LoVo (cell line): ENCODE data around the gene OBSCN.
A peak's percentile ranks its signal among the peaks of the same experiment; 100 is the strongest.

Experiments
- DNase-seq: peaks from one replicate; pipeline ENCODE4 v3.0.0-alpha.2; 2016; ENCODE audit warnings: low spot score

Gene OBSCN

DNA sequence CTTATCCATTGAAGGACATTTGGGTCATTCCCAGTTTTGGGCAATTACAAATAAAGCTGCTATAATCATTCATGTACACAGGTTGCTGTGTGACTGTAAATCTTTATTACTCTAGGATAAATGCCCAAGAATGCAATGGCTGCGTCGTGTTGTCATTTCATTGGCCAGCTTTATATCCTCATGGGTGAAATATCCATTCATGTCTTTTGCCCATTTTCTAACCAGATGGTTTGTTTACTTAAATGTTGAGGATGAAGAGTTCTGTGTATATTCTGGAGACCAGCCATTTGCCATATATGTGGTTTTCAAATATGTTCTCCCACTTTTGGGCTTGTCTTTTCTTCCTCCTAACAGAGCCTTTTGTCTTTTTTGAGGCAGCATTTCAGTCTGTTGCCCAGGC is 173.5 kb downstream of the OBSCN start:
- no peak for DNase-seq

DNA sequence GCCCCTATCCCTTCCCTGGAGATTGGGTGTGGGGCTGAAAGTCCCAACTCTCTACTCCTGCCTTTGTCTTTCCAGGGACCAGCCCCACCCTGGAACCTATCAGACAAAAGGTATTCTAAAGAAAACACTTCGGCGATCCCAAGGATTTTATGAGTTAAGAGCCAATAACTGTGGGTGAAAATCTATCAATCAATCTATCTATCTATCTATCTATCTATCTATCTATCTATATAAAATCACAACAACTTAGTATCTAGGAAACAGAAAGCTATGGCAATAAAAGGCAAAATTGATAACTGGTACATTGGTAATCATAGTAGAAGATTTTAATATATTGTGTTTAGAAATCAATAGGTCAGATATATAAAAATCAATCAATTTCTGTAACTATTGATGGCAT is 175.9 kb downstream of the OBSCN start:
- DNase-seq = no peak

DNA sequence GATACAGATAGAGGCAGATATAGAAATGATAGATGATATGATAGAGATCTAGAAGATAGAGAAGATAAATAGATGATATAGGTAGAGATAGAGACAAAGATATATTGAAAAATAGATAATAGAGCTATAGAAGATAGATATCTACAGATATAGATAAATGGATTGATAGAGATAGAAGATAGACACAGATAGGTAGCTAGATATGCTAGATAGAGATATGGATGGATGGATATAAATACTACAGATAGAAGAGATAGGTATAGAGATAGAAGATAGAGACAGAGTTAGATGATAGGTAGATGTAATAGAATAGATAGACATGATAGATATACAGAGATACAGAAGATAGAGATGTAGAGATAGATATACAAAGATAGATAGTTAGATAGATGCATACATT is 177.4 kb downstream of the OBSCN start:
- no peak for DNase-seq

DNA sequence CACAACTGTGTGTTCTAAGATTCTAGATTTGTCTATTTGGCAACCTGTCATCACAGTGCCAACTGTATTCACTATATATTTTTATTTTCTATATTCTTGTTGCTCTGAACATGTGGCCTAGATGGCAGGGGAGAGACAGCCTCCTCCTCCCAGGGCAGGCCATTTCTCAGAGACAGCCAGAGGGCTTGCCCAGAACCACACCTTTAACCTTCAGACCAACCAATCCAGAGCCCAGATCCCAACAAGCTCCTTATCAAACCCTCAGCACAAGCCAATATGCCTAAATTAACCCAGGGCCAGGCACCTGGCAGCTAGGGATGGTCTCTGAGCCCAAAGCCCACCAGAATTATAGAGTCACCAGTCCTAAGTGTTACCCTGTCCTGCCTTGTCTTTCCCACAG is 179.5 kb downstream of the OBSCN start:
- DNase-seq = no peak

DNA sequence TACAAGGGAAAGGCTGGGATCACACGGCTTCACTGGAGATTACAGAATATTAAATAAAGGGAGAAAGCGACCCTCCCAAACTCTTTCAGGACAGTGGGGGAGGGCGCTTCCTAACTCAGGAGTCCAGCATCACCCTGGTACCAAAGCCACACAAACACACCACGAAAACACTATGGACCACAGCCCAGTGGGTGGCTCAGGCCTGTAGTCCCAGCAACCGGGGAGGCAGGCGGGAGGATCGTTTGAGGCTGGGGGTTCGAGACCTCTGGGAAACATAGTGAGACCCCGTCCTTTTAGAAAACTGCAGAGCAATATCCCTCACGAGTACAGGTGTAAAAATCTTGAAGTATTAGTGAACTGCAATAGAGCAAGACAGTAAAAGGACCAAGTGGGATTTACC is 182.8 kb downstream of the OBSCN start:
- no peak for DNase-seq

DNA sequence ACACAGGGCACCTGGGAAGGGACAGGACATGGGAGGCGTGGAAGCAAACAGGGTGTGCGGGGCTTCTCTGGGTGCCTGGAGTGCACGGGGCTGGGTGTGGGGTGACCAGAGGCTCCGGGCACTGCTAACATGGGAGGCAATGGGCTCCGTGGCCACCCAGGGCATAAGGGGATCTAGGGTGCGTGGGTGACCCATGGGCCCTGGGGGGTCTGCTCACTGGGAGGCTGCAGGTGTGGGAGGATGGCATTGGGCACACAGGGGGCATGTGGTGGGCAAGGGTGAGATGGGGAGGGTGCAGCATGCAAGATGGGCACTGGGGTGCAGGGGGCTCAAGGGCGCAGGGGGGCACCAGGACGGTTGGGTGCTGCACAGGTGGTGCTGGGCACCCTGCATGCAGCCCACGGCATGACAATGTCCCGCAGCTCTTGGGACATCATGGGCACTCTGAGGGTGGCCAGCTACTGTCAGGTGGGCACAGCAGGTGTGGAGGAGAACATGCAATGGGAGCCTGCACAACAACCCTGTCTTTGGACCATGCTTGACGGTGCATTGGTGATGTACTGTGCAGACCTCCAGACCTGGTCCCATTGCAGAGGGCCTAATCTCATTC is 183.7 kb downstream of the OBSCN start:
- DNase-seq = no peak

DNA sequence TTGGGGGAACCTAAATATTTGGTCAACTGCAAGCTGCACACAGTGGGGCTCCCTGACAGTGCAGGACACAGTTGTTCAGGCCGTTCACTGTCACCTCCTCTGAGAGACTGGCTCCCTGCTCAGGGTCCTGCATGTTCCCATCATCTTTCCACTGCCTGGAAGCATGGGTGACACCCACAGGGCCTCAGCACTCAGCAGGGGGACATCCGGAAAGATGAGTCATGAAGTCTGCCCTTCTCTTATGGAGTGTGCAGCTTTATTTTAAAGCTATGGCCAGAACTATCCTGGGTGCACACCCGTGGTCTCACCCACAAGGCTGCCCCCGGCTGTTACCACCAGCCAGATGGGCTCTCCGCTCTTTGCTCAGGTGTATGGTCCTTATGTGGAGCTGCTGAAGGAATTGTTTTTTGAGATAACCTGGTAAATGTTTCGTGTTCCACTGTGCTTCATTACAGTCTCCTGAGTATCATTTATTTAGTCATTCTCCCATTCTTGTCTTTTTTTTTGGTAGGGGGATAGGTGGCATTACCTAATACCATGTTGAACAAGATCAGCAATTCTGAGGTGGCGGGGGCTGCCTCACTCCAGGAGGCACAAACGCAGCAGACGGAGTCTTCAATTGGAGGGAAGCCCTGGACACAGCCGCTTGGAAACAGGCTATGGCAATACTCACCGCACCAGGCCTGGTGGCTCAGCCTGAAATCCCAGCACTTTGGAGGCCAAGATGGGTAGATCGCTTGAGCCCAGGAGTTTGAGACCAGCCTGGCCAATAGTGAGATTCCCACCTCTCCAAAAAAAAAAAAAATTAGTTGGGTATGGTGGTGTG is 184.5 kb downstream of the OBSCN start:
- no peak for DNase-seq

DNA sequence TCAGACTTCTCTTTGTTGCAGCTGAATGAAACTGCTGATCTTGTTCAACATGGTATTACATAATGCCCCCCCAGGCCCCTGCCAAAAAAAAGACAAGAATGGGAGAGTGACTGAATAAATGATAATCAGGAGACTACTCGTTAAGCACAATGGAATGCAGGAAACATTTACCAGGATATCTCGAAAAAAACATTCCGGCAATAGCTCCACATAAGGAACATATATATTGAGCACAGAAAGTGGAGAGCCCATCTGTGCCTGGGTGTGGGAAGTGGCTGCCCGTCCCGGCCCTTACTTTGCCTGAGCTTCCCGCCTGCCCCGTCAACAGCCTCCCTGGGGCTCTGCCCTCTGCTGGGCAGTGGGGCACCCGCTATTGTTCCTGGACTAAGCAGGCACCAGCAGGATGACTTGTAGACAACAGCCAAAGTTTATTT is 185.4 kb downstream of the OBSCN start:
- DNase-seq = peak; percentile 8

DNA sequence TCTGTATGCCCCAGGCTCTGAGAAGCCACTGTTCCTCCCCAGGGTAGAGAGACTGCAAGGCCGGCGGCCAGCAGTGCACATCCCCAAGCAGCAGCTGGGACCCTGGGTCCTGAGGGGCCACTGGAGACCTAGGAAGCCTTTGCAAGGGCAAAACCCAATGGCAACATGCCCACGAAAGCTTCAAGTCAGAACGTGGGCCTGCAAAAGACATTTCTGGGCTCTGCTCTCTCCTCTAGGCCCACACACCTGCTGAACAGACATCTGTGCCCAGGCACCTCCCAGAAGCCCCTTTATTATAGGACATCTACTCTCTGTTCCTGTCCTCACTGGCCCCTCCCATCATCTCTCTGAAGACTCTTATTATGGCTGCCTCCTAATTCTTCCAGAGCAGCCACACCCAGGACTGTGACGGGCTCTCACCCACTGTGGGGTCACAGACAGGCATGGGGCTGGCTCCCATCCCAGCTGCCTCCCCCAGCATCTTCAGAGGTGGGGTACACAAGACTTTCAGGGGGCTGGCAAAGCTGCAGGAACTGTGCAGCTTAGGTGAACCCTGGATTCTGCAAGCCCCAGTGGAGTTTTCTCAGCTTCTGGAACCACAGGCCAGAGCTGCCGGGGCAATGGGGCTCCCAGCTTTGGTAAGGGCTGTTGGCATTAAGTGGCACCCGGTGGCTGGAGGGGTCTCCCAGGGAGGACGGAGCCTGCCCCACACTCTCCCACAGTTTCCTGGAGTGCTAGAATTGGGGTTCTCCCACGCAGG is 186.1 kb downstream of the OBSCN start:
- no peak for DNase-seq

DNA sequence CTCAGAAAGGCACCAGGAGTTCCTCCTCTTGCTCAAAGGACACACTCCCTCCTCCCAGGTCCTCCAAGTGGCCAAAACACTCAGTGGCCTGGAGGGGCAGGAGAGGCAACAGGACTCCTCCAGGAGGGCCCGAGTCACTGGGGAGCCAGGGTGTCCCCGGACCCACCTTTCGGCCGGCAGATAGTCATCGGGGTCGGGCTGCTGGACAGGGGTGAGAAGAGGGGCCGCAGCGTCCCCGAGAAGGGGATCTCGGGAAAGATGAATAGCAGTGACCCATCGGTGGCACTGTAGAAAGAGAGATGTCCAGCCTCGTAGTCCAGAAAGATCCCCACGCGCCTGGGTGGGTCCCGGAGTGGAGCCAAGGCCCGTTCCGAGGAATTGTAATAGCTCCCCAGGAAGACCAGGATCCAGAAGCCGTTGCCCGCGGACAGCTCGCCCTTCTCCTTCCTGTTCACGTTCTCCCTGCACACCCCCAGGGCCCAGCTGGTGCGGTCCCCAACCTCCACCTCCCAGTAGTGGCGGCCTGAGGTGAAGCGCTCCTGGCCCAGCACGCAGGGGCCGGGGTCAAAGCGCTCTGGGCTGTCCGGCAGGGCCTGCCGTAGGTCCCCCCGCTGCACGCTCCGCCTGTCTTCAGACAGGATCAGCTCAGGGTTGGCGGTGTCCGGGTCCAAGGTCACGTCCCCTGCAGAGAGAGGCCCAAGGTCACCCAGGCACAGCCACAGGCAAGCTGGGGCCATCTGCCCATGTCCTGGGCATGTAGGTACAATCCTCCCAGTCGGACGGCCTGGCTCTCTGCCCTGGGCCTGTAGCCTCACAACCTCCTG is 186.9 kb downstream of the OBSCN start:
- no peak for DNase-seq

DNA sequence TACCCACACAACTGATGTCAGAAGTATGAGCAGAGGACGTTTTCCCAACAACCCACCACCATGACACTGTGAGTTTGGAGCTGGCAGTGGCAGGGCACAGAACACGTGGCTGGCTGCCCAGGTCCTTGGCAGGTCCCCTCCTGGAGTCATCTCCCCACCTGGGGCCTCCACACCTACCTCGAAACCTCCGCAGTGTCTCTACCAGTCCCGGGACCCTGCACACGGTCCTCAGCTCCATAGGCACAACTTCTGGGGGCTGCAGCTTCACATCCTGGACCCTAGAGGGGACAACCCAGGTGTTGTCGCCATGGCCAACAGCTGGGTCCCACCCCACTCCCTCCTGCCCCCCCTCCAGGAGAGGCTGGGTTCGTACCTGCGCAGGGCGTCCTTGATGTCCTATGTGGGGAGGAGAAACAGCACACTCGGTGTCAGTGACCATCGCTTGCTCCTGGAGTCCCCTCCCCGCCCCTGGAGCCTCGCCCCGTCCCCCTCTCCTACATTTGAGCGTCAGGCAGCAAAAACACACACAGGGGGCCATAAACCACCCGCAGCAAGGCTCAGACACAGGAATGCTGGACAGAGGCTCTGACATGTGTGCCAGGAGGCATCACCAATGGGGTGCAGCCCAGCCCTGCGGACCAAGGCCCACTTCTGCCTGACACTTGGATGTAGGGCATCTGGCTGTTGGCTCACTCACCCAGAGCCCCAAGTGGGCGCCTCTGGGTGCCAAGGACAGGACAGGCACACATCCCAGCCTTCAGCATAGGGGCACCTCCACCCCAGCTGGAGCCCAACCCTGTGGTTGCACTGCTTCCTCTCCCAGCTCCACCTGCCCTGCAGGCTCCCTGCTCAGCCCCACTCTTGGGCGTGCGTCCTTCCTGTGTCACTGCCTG is 189.2 kb downstream of the OBSCN start:
- no peak for DNase-seq

DNA sequence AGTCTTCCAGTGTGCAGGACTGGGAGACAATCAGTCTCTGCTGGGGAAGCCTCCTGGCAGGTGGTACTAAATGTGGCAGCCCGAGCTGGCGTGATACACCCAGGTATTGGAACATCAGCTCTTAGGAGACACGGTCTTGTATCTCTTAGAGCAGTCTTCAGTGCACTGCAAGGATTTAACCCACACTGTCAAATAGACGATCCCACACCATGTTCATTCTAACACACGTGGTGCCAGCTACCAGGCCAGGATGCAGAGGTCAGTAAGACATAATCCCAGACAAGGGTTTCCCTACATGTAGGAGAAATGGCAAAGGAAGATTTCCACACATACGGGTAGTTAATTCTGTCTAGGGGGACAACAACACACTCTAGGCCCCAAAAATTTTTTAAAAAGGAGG is 190.1 kb downstream of the OBSCN start:
- DNase-seq = no peak

DNA sequence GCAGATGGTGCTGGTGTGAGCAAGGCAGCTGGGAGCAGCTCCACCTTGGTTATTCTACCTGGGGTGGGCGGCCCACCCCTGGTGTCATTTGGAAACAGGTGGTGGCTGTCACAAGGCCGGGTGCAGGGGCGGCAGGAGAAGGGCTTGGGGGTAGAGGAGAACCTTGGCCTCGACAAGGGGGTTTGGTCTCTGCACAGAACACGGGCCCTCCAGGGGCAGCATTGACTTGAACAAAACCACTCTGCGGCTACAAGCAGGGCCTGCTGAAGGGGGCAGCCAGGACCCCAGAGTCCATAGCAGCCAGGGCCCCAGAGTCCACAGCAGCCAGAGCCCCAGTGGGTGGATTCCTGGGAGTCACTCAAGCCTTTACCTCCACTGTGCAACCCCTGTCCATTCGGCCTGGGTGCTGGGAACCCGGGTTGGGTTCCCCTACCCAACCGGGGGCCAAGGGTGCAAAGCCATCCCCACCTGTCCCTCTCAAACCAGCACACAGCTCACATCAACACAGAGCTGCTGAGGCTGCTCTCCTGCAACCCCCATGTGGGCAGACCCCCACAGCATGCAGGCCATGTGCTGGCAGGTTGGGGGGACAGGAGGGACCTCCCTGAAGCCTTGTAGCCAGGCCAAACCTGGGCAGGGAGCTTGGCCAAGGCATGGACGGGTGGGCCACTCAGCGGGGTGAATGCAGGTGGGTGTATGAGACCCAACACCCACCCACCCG is 191.1 kb downstream of the OBSCN start:
- no peak for DNase-seq

DNA sequence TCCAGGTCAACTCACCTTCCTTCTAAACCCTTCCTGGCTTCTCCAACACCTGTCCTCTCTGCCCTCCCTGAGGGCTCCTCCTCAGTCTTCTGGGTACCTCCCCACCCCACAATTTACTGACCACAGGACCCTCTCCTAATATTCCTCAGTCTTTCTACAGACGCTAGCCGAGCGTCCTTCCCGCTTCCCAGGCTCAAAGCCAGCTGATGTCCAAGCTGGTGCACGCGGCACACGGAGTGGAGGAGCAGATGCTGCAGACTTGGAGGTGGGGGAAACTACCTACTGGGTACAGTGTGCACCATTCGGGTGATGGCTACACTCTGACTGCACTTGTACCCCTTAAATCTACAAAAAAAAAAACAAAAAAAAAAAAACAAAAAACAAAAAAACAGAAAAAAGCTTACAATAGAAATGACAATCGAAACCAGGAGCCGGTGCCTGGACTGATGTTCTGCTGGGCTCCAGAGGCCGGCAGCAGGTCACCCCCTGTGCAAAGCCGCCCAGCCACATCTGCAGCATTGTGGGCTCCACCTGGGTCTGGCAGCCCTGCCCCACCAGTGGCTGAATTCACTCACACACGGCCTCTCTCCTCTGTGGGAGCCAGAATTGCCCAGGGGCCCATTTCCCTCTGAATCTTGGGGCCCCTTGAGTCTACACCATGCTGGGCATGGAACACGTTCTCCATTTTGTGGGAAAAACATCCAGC is 191.8 kb downstream of the OBSCN start:
- no peak for DNase-seq

DNA sequence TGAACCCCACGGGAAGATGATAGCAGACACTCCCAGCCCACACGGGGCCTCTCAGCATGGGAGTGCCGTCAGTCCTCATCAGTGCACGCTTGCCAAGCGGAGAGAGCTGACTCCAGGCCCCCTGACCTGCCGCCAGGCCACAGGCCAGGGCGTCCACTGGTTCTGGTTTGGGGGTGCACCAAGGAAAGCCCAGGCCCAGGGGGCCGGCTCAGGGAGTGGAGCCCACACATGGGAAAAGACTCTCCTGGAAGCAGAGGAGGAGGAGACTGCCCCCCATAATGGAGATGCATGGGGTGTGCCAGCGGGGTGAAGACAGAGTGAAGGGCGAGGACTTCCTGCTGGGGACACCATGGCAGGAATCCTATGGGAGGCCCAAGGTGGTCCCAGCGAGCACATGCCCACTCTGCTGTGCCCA is 192.4 kb downstream of the OBSCN start:
- no peak for DNase-seq

DNA sequence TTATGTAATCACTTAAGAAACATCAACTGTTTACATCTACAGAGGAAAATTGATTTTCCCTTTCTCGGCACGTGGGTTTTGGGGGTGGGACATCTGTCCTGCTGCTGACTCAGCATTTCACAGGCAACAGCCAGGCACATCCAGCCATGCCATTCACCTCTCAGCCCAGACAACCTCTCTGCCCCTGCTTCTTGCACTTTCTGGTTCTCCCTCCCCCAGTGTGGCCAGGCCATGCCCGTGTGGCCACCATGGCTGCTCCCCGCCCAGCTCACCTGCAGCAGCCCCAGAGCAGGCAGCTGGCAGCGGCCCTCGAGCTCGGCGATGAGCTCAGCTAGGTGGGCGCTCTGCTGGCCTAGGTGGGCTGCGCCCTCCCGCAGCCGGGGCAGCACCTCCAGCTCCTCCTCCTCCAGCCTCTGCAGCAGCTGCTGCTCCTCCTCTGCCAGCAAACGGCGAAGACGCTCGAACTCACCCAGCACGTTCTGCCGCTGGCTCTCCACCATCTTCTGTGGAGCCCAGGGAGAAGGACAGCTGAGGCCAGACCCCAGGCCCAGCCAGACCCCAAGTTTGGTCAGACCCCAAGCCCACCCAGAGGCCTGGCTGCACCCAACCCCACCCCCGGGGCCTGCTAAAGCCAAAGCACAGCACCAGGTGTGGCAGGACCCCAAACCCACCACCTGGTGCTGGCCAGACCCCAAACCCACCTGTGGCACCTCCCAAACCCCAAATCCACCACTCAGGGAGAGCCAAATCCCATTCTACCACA is 193.0 kb downstream of the OBSCN start:
- DNase-seq = no peak

DNA sequence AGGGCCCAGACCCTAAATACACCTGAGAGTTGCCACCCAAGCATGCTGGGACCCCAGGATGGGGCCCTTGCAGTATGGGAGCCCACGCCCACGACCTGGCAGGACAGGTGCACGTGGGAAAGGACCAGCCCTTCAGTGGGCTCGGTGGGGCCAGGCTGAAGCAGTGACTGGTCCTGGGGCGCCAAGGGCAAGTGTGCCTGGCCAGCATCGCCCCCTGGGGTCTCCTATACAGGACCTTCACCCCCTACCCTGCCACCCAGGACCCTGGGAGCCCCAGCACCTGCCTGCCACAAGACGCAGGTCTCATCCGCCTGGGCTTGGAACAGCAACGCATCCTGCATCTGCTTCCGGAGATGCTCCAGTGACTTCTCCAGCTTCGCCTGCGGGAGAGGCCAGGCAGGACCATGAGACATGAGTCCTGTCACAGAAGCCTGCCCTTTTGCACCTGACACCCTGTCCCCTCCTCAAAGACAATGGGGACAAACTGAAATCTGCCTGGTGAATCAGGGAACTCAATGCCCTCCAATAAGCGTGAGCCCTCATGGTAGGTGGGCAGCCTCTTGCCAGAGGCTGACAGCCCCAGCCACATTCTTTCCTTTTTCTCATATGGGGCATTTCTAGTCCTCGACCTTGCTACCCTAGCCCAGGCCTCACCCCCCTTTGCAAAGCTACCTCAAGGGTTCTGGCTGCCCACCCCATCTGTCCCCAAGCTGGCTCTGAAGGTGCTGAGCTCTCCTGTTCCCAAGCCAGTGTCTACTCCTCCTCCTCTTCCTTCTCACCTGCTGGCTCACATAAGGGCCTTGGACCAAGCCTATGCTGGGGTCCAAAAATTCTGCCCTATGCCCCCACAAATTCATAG is 194.2 kb downstream of the OBSCN start:
- DNase-seq = no peak

DNA sequence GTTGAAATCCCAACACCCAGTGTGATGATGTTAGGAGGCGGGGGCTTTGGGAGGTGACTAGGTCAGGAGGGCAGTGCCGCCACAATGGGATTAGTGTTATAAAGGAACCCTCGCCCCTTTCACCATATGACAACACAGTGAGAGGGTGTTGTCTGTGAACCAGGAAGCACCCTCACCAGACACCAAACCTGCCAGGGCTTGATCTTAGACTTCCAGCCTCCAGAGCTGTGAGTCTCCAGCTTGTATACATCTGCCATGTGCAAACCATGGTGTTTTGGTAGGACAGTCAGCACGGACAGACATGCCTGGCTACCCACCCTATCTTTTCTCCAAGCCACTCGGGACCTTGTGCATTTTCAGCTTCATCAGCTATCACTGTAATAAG is 194.8 kb downstream of the OBSCN start:
- DNase-seq = no peak
